Type B pancreatic cell (in vitro differentiated cells): ENCODE results near the gene SPPL2A. TPM values are rescaled to one million over a fixed set of nuclear protein-coding genes. Genes with fewer than 3 reads are reported as not detected.

Experiments
- DNase-seq: peaks from one replicate; pipeline ENCODE4 v3.0.0; 2021; ENCODE audit warnings: mixed read lengths; ENCODE audit not compliant: unreplicated experiment; ENCODE audit errors: extremely low spot score
- H3K27ac Mint-ChIP-seq: 2 replicates; pipeline ENCODE4 v1.8.0; 2021; ENCODE audit warnings: mild to moderate bottlenecking, mixed read lengths
- H3K27me3 Mint-ChIP-seq: 2 replicates; pipeline ENCODE4 v1.8.0; 2021; ENCODE audit warnings: mixed read lengths
- H3K36me3 Mint-ChIP-seq: 2 replicates; pipeline ENCODE4 v1.8.0; 2021; ENCODE audit warnings: mixed read lengths
- H3K4me1 Mint-ChIP-seq: one replicate; pipeline ENCODE4 v1.8.0; 2021; ENCODE audit warnings: mixed read lengths; ENCODE audit not compliant: unreplicated experiment
- H3K4me3 Mint-ChIP-seq: 2 replicates; pipeline ENCODE4 v1.8.0; 2021; ENCODE audit warnings: mild to moderate bottlenecking, mixed read lengths
- H3K9me3 Mint-ChIP-seq: 2 replicates; pipeline ENCODE4 v1.8.0; 2021; ENCODE audit warnings: mixed read lengths
- total RNA-seq: library from RNA; stranded (reverse); gene quantifications from 2 replicates; pipeline ENCODE4 v1.2.1, GENCODE V29; 2021; ENCODE audit warnings: low replicate concordance
- TF ChIP-seq, protein P1 (sequence below): fragments of 200-600 bp; sonication (generic); conservative IDR thresholded peaks from 2 replicates; pipeline ENCODE4 v1.5.0; 2021; ENCODE audit warnings: antibody characterized with exemption, mild to moderate bottlenecking

The SPPL2A gene
- total RNA-seq, 1 donor from 2014 or later, result 72.4 TPM

DNA sequence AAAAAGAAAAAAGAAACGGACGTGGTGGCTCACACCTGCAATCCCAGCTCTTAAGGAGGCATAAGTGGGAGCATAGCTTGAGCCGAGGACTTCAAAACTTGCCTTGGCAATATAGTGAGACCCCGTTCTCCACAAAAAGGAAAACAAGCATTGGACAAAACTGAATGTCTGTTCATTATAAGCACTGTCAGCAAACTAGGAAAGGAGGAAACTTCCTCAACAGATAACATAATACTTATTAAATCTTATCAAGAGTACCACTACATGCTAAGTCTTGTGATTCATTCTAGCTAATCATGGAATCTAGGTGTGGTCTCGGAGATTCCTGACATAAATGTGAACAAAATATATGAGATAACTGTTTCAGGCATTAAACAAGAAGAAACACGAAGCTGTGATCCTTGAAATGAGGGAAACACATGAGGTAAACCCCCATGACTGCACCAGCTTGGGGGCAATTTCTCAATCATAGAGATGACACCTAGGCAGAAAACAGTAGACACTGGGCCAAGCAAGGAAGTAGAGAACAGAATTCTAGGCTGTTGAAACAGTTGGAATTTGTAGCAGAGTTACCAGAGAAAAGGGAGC is 112.3 kb downstream of the SPPL2A start:
- H3K9me3 Mint-ChIP-seq, result no peaks in the 10 kb centered on the region
- no peak overlapping the region for H3K4me3 Mint-ChIP-seq
- no peaks in the 10 kb centered on the region for H3K4me1 Mint-ChIP-seq
- H3K27me3 Mint-ChIP-seq, result no peaks in the 10 kb centered on the region
- peaks cover 22% of the 10 kb centered on the region for H3K36me3 Mint-ChIP-seq
- no peak overlapping the region for H3K27ac Mint-ChIP-seq
- DNase-seq, result no peak
- TF ChIP-seq, protein P1, sequence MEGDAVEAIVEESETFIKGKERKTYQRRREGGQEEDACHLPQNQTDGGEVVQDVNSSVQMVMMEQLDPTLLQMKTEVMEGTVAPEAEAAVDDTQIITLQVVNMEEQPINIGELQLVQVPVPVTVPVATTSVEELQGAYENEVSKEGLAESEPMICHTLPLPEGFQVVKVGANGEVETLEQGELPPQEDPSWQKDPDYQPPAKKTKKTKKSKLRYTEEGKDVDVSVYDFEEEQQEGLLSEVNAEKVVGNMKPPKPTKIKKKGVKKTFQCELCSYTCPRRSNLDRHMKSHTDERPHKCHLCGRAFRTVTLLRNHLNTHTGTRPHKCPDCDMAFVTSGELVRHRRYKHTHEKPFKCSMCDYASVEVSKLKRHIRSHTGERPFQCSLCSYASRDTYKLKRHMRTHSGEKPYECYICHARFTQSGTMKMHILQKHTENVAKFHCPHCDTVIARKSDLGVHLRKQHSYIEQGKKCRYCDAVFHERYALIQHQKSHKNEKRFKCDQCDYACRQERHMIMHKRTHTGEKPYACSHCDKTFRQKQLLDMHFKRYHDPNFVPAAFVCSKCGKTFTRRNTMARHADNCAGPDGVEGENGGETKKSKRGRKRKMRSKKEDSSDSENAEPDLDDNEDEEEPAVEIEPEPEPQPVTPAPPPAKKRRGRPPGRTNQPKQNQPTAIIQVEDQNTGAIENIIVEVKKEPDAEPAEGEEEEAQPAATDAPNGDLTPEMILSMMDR, result no peak

DNA sequence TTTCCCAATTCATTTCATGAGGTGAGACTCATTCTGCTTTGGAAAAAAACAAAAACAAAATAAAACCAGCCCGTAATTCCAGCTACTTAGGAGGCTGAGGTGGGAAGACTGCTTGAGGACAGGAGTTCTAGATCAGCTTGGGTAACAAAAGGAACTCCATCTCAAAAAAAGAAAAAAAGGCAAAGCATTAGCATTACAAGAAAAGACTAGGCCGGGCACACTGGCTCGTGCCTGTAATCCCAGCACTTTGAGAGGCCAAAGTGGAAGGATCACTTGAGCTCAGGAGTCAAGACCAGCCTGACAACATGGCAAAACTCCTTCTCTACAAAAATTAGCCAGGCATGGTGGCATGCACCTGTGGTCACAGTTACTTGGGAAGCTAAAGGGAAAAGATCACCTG is 112.8 kb downstream of the SPPL2A start:
- no peaks in the 10 kb centered on the region for H3K4me1 Mint-ChIP-seq
- H3K27ac Mint-ChIP-seq, result no peak overlapping the region
- no peaks in the 10 kb centered on the region for H3K9me3 Mint-ChIP-seq
- H3K27me3 Mint-ChIP-seq, result no peaks in the 10 kb centered on the region
- H3K36me3 Mint-ChIP-seq, result peaks cover 22% of the 10 kb centered on the region
- TF ChIP-seq, protein P1, result no peak
- H3K4me3 Mint-ChIP-seq, result no peak overlapping the region
- no peak for DNase-seq

Other genes starting within 250 kb of the SPPL2A start
- 0.48 TPM in 1 of 2 replicates, not detected in the other for gene USP50, start 219.0 kb downstream of the SPPL2A start, total RNA-seq
- gene TRPM7, start 78.9 kb downstream of the SPPL2A start, total RNA-seq, result 39.0 and 43.6 TPM in 2 replicates
- 7.8 and 10.1 TPM in 2 replicates for gene AP4E1, start 143.0 kb upstream of the SPPL2A start, total RNA-seq